PC-3 (cell line): ENCODE results near the gene FAM200A. TPM values are rescaled to one million over a fixed set of nuclear protein-coding genes. Genes with fewer than 3 reads are reported as not detected.
"Not testable (repeated sequence)": the region's sequence is repeated elsewhere in the genome, so short reads cannot be mapped to it uniquely, and the experiment has no call there.

Experiments used
- ATAC-seq: fragments of 200-7000 bp; cut with Tn5 transposase; 2 replicates; pipeline ENCODE4 v1.9.1; 2020; ENCODE audit warnings: mild to moderate bottlenecking, moderate library complexity
- BruUV-seq: library from RNA; stranded (reverse); fragments of 400-500 nt; replicated peaks from 2 replicates; lab custom pipeline; 2021; lab: Mats Ljungman, UMichigan
- CTCF ChIA-PET: fragments of 300-600 bp; sonication (Branson Sonifier 250); formaldehyde crosslinking; loops from one replicate; lab custom pipeline; 2022; ENCODE audit warnings: antibody characterized with exemption; lab: Charles Lee
- POLR2A ChIA-PET: fragments of 300-600 bp; sonication (Branson Sonifier 250); formaldehyde crosslinking; loops from one replicate; lab custom pipeline; 2022; ENCODE audit warnings: antibody characterized with exemption; ENCODE audit not compliant: unreplicated experiment; lab: Charles Lee
- DNase-seq: peaks from one replicate; pipeline ENCODE4 v3.0.0-alpha.2; 2015
- H2AFZ ChIP-seq: fragments of 300-600 bp; sonication (generic); 2 replicates; pipeline ENCODE4 v1.6.0; 2016; ENCODE audit warnings: antibody characterized with exemption, low read length
- H3F3A ChIP-seq: fragments of 300-600 bp; sonication (generic); one replicate; pipeline ENCODE4 v1.6.0; 2017; ENCODE audit warnings: antibody characterized with exemption, low read length, control low read depth, mild to moderate bottlenecking; ENCODE audit not compliant: unreplicated experiment
- H3K27ac ChIP-seq: fragments of 300-600 bp; sonication (generic); 2 replicates; pipeline ENCODE4 v1.5.1; 2016; ENCODE audit warnings: mild to moderate bottlenecking, low read length
- H3K27me3 ChIP-seq: fragments of 300-600 bp; sonication (generic); 2 replicates; pipeline ENCODE4 v1.6.1; 2016; ENCODE audit warnings: low read length, mixed read lengths
- H3K36me3 ChIP-seq: fragments of 300-600 bp; sonication (generic); 2 replicates; pipeline ENCODE4 v1.6.1; 2016; ENCODE audit warnings: low read depth, mixed run types, low read length, mixed read lengths
- H3K4me1 ChIP-seq: fragments of 300-600 bp; sonication (generic); 2 replicates; pipeline ENCODE4 v1.5.1; 2016; ENCODE audit warnings: low read length; ENCODE audit not compliant: insufficient read depth
- H3K4me2 ChIP-seq: fragments of 300-600 bp; sonication (generic); 2 replicates; pipeline ENCODE4 v1.6.0; 2016; ENCODE audit warnings: low read length
- H3K4me3 ChIP-seq: fragments of 300-600 bp; sonication (generic); 2 replicates; pipeline ENCODE4 v1.5.1; 2016; ENCODE audit warnings: mild to moderate bottlenecking, low read length, mixed read lengths
- H3K79me2 ChIP-seq: fragments of 300-600 bp; sonication (generic); 2 replicates; pipeline ENCODE4 v1.6.1; 2017; ENCODE audit warnings: low read length, mixed read lengths
- H3K9ac ChIP-seq: fragments of 300-600 bp; sonication (generic); 2 replicates; pipeline ENCODE4 v1.6.0; 2016; ENCODE audit warnings: mild to moderate bottlenecking, low read length
- H3K9me2 ChIP-seq: fragments of 300-600 bp; sonication (generic); replicated peaks from 2 replicates; pipeline ENCODE4 v1.6.1; 2016; ENCODE audit warnings: mixed run types, low read length, mixed read lengths
- H3K9me3 ChIP-seq: fragments of 300-600 bp; sonication (generic); 2 replicates; pipeline ENCODE4 v1.6.1; 2016; ENCODE audit warnings: low read length, mixed read lengths
- H4K20me1 ChIP-seq: fragments of 300-600 bp; sonication (generic); 2 replicates; pipeline ENCODE4 v1.6.1; 2016; ENCODE audit warnings: low read length, mixed read lengths
- EZH2 ChIP-seq: fragments of 300-600 bp; sonication (generic); IDR thresholded peaks from one replicate; pipeline ENCODE4 v1.6.1; 2017; ENCODE audit warnings: antibody characterized with exemption, mild to moderate bottlenecking, low read length; ENCODE audit not compliant: unreplicated experiment
- EZH2phosphoT487 ChIP-seq: fragments of 300-600 bp; sonication (generic); IDR thresholded peaks from 2 replicates; pipeline ENCODE4 v1.6.1; 2018; ENCODE audit warnings: mild to moderate bottlenecking, antibody characterized with exemption, low read length, borderline replicate concordance
- intact Hi-C: fragments of 100-400 bp; cut with micrococcal nuclease; formaldehyde crosslinking; loops from 2 replicates; pipeline ENCODE4 v1.9.0; 2023
- total RNA-seq: library from RNA; depleted of rRNA; stranded (reverse); fragments of >200 nt; gene quantifications from 2 replicates; pipeline ENCODE4 v1.2.3, GENCODE V29; 2014
- TF ChIP-seq, protein P1 (sequence below): fragments of 300-600 bp; sonication (generic); conservative IDR thresholded peaks from 2 replicates; pipeline ENCODE4 v1.5.1; 2017; ENCODE audit warnings: antibody characterized with exemption, low read depth, mild to moderate bottlenecking, low read length

FAM200A gene
- total RNA-seq, 1 experiment from 2014 or later = 3.8 TPM

DNA sequence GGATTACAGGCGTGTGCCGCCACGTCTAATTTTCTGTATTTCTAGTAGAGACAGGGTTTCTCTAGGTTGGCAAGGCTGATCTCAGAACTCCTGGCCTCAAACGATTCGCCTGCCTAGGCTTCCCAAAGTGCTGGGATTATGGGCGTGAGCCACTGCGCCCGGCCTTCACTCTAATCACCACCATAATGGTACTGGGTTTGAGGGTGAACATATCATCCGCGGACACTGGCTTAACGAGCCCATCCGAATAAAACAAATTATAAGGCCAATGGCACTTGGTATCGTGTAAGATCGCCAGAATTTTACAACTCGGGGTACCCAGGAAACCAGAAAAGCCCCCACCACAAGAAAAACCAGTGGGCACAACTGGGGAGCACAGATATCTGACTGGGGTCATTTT is 580 bp downstream of the FAM200A start:
- 0 out of 2 replicates have a peak overlapping the region, but pooled peaks have one; percentile 11 for H3K27ac ChIP-seq
- DNase-seq = no peak
- ChIA-PET CTCF (no interaction called here), POLR2A (no interaction called here)
- ATAC-seq = peak; percentile 47
- H4K20me1 ChIP-seq = no peaks in the 10 kb centered on the region
- H3K36me3 ChIP-seq = peaks cover 7% of the 10 kb centered on the region; the same call in 1 of the 2 replicates
- peak overlapping the region; percentile 91 for H3K9ac ChIP-seq
- H3K4me3 ChIP-seq = peak overlapping the region; percentile 92
- H3K79me2 ChIP-seq = peaks cover 9% of the 10 kb centered on the region
- TSS peak; percentile 88 for BruUV-seq
- no peaks in the 10 kb centered on the region for H3F3A ChIP-seq
- H2AFZ ChIP-seq = peak overlapping the region; percentile 97
- no peaks in the 10 kb centered on the region for H3K4me1 ChIP-seq
- H3K4me2 ChIP-seq = peak overlapping the region; percentile 92
- no peaks in the 10 kb centered on the region for H3K9me2 ChIP-seq
- H3K9me3 ChIP-seq = no peaks in the 10 kb centered on the region
- no peaks in the 10 kb centered on the region for H3K27me3 ChIP-seq
- intact Hi-C loops = no loop called here
- TF ChIP-seq EZH2phosphoT487 (no peak), EZH2 (no peak)
- TF ChIP-seq, protein P1, sequence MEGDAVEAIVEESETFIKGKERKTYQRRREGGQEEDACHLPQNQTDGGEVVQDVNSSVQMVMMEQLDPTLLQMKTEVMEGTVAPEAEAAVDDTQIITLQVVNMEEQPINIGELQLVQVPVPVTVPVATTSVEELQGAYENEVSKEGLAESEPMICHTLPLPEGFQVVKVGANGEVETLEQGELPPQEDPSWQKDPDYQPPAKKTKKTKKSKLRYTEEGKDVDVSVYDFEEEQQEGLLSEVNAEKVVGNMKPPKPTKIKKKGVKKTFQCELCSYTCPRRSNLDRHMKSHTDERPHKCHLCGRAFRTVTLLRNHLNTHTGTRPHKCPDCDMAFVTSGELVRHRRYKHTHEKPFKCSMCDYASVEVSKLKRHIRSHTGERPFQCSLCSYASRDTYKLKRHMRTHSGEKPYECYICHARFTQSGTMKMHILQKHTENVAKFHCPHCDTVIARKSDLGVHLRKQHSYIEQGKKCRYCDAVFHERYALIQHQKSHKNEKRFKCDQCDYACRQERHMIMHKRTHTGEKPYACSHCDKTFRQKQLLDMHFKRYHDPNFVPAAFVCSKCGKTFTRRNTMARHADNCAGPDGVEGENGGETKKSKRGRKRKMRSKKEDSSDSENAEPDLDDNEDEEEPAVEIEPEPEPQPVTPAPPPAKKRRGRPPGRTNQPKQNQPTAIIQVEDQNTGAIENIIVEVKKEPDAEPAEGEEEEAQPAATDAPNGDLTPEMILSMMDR = no peak

DNA sequence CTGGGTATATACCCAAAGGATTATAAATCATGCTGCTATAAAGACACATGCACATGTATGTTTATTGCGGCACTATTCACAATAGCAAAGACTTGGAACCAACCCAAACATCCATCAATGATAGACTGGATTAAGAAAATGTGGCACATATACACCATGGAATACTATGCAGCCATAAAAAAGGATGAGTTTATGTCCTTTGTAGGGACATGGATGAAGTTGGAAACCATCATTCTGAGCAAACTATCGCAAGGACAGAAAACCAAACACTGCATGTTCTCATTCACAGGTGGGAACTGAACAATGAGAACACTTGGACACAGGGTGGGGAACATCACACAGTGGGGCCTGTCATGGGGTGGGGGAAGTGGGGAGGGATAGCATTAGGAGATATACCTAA is 2.4 kb downstream of the FAM200A start:
- H3K9me2 ChIP-seq, H3K4me3 ChIP-seq, H3K4me1 ChIP-seq, H2AFZ ChIP-seq, H3K79me2 ChIP-seq, BruUV-seq, H4K20me1 ChIP-seq, H3K36me3 ChIP-seq, H3K27me3 ChIP-seq, H3K27ac ChIP-seq, H3F3A ChIP-seq, DNase-seq, ATAC-seq, H3K9ac ChIP-seq, H3K4me2 ChIP-seq, H3K9me3 ChIP-seq, intact Hi-C loops, CTCF ChIA-PET, POLR2A ChIA-PET: not testable (repeated sequence)

DNA sequence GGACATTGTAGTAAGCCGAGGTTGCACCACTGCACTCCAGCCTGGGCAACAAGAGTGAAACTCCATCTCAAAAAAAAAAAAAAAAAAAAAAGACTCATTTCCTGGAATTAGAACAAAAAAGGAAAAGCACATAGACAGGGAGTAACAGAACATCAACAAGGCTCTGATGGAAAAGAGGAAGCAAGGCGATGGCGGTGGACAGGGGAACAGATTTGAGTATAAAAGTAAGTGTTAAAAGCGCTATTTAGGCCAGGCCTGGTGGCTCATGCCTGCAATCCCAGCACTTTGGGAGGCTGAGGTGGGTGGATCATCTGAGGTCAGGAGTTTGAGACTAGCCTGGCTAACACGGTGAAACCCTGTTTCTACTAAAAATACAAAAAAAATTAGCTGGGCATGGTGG is 6.6 kb downstream of the FAM200A start:
- H3K27me3 ChIP-seq, BruUV-seq, H3K9ac ChIP-seq, CTCF ChIA-PET, H3K9me2 ChIP-seq, H3F3A ChIP-seq, H4K20me1 ChIP-seq, H3K36me3 ChIP-seq, H3K79me2 ChIP-seq, ATAC-seq, H3K4me2 ChIP-seq, H2AFZ ChIP-seq, H3K4me3 ChIP-seq, intact Hi-C loops, H3K4me1 ChIP-seq, H3K9me3 ChIP-seq, DNase-seq, H3K27ac ChIP-seq: not testable (repeated sequence)
- POLR2A ChIA-PET = interaction anchor here (0.6 kb wide), 1 partner anchor 1550 kb away, joined by 4 read pairs; no protein-coding TSS in a partner anchor

DNA sequence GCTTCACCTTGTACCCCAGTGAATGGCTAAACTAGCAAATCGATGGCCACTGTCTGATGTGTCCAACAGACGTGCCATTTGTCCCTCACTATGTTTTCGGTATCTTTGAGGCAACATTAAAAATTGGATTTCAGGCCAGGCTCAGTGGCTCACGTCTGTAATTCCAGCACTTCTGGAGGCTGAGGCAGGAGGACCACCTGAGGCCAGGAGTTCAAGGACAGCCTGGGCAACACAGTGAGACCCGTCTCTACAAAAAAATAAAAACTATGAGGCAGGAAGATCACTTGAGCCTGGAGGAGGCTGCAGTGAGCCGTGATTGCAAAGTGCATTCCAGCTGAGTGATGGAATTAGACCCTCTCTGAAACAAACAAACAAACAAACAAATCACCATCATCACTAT is 8.0 kb downstream of the FAM200A start:
- ChIA-PET CTCF (no interaction called here), POLR2A (no interaction called here)
- Histone ChIP-seq H3K27ac (no peak overlapping the region), H3F3A (no peaks in the 10 kb centered on the region), H2AFZ (no peak overlapping the region), H3K9ac (no peak overlapping the region), H3K4me2 (no peak overlapping the region), H4K20me1 (no peaks in the 10 kb centered on the region), H3K27me3 (no peaks in the 10 kb centered on the region), H3K4me1 (no peaks in the 10 kb centered on the region), H3K9me3 (no peaks in the 10 kb centered on the region), H3K36me3 (peaks cover 7% of the 10 kb centered on the region), H3K4me3 (no peak overlapping the region), H3K79me2 (no peaks in the 10 kb centered on the region), H3K9me2 (no peaks in the 10 kb centered on the region)
- no peak for ATAC-seq
- DNase-seq = no peak
- intact Hi-C loops = no loop called here
- no peak for TF ChIP-seq EZH2phosphoT487
- TF ChIP-seq, protein P1 = no peak
- TF ChIP-seq EZH2 = no peak
- BruUV-seq = no TSS peak
